NCI-H1436 (cell line): ENCODE data around the gene PPP1R13L.
"Not testable (repeated sequence)": the region's sequence is repeated elsewhere in the genome, so short reads cannot be mapped to it uniquely, and the experiment has no call there.

Source experiments
- DNase-seq: peaks from one replicate; lab custom pipeline; 2025; lab: John Stamatoyannopoulos, UW

The PPP1R13L gene

GRCh38 chr19:45345506-45345860 is 59.4 kb downstream of the PPP1R13L start:
- no peak for DNase-seq

- DNase-seq, result no peak
Observed at GRCh38 chr19:45344621-45345505, 60.0 kb downstream of the PPP1R13L start.

GRCh38 chr19:45342911-45343310 is 62.0 kb downstream of the PPP1R13L start:
- DNase-seq, result no peak

GRCh38 chr19:45340899-45341453 is 63.9 kb downstream of the PPP1R13L start:
- DNase-seq, result no peak

GRCh38 chr19:45340232-45340898 is 64.5 kb downstream of the PPP1R13L start, which contains the start of gene KLC3:
Gene KLC3 (plus strand): TSS chr19:45340750. CDS start chr19:45345542, 4,792 bp downstream.
- peak; percentile 50 for DNase-seq

GRCh38 chr19:45339629-45340028 is 65.2 kb downstream of the PPP1R13L start:
- DNase-seq, result no peak

- DNase-seq, result no peak
Observed at GRCh38 chr19:45336696-45337251, 68.1 kb downstream of the PPP1R13L start.

GRCh38 chr19:45334881-45335280 is 70.0 kb downstream of the PPP1R13L start:
- DNase-seq, result not testable (repeated sequence)

- no peak for DNase-seq
Observed at GRCh38 chr19:45333609-45334303, 71.1 kb downstream of the PPP1R13L start.

- DNase-seq, result peak; percentile 72
Observed at GRCh38 chr19:45331411-45331810, 73.5 kb downstream of the PPP1R13L start.
